ENCODE data around the gene RASGRP1.

- TF ChIP-seq EZH2phosphoT487 (IDR thresholded peaks at IDR 0.05; ENCODE audit: borderline replicate concordance, low read depth) (no peak), CTCF (IDR thresholded peaks at IDR 0.05) (no peak), POLR2AphosphoS5 (IDR thresholded peaks at IDR 0.05; ENCODE audit: low read depth, low read length) (no peak), TCF12 (IDR thresholded peaks at IDR 0.05) (no peak), TAF1 (IDR thresholded peaks at IDR 0.05; ENCODE audit: borderline replicate concordance, low read depth, low read length) (no peak), USF1 (IDR thresholded peaks at IDR 0.05; ENCODE audit: borderline replicate concordance, low read depth) (peak; percentile 47; the same call in 1 of the 2 replicates), EP300 (IDR thresholded peaks at IDR 0.05; ENCODE audit: borderline replicate concordance in 1 of 2, low read depth in 1 of 2, low read length in 1 of 2) (no peak)
Measured at GRCh38 chr15:38531509-38531908, 33.1 kb downstream of the RASGRP1 start.

Measured in SK-N-SH (cell line).